Measurements from ENCODE around the gene BRICD5. TPM values are rescaled to one million over a fixed set of nuclear protein-coding genes. Genes with fewer than 3 reads are reported as not detected.
A peak's percentile ranks its signal among the peaks of the same experiment; 100 is the strongest.

Gene BRICD5
- total and polyA plus RNA-seq, 2 of the 13 experiments (the other 11 are each of a cell fraction or from before 2014, with no cell fraction given) = 1.6 to 5.8 TPM

- TF ChIP-seq REST (IDR thresholded peaks at IDR 0.05; ENCODE audit: borderline replicate concordance in 1 of 2, low read depth in 1 of 2, low read length in 2 of 2) (no peak), DNMT1 (CRISPR knock-in tag; IDR thresholded peaks at IDR 0.05) (no peak), ZNF280B (CRISPR knock-in tag; IDR thresholded peaks at IDR 0.05; ENCODE audit: borderline replicate concordance) (0 out of 2 replicates have a peak, but pooled peaks have one; percentile 4), TRIM24 (CRISPR knock-in tag; IDR thresholded peaks at IDR 0.05) (no peak), NR2F1 (CRISPR knock-in tag; IDR thresholded peaks at IDR 0.05) (peak; percentile 53 to 80; a peak in 3 of 4 replicates), ZBTB33 (CRISPR knock-in tag; IDR thresholded peaks at IDR 0.05) (peak; percentile 49; the same call in 1 of the 2 replicates), CAMTA2 (CRISPR knock-in tag; IDR thresholded peaks at IDR 0.05; ENCODE audit: borderline replicate concordance) (no peak), BCLAF1 (IDR thresholded peaks at IDR 0.05) (no peak), ZNF576 (CRISPR knock-in tag; IDR thresholded peaks at IDR 0.05) (no peak), NR2F6 (IDR thresholded peaks at IDR 0.05) (peak; percentile 94), NR2F6 (CRISPR knock-in tag; IDR thresholded peaks at IDR 0.05) (peak; percentile 76), ZNF740 (CRISPR knock-in tag; IDR thresholded peaks at IDR 0.05) (peak; percentile 65; the same call in 1 of the 2 replicates)
These were observed 21.3 kb downstream of the BRICD5 start (continued) for GRCh38 chr16:2189252-2189893.
